HG03565 (cell line): ENCODE data around the gene SERF1B.
"Not testable (repeated sequence)": the region's sequence is repeated elsewhere in the genome, so short reads cannot be mapped to it uniquely, and the experiment has no call there.

Experiments used
- ATAC-seq: cut with Tn5 transposase; IDR thresholded peaks from one replicate; pipeline ENCODE4 v1.9.1; 2021; ENCODE audit warnings: mild to moderate bottlenecking, moderate library complexity; ENCODE audit not compliant: unreplicated experiment

Gene SERF1B

GRCh38 chr5:70025106-70025844 is at the start of gene SERF1B:
Gene SERF1B (plus strand): TSS chr5:70025251. CDS start chr5:70025452, 201 bp downstream.
- peak; percentile 82 for ATAC-seq

GRCh38 chr5:69991713-69992112 is 33.3 kb upstream of the SERF1B start:
- ATAC-seq = not testable (repeated sequence)

- not testable (repeated sequence) for ATAC-seq
These were observed 29.5 kb upstream of the SERF1B start for GRCh38 chr5:69995535-69995934.

GRCh38 chr5:70020660-70021059 is 4.4 kb upstream of the SERF1B start:
- ATAC-seq = not testable (repeated sequence)

- peak; percentile 14 for ATAC-seq
These were observed 744 bp downstream of the SERF1B start for GRCh38 chr5:70025845-70026145.

- ATAC-seq = not testable (repeated sequence)
These were observed 6.2 kb downstream of the SERF1B start for GRCh38 chr5:70031204-70031603.

GRCh38 chr5:70041411-70041810 is 16.4 kb downstream of the SERF1B start:
- ATAC-seq = not testable (repeated sequence)

- ATAC-seq = peak; percentile 20
These were observed 24.7 kb downstream of the SERF1B start for GRCh38 chr5:70049790-70050142.

GRCh38 chr5:70056289-70056942 is 31.4 kb downstream of the SERF1B start:
- ATAC-seq = not testable (repeated sequence)

GRCh38 chr5:70057140-70057539 is 32.1 kb downstream of the SERF1B start:
- ATAC-seq = not testable (repeated sequence)

GRCh38 chr5:70077632-70078031 is 52.6 kb downstream of the SERF1B start:
- ATAC-seq = not testable (repeated sequence)

- not testable (repeated sequence) for ATAC-seq
These were observed 63.9 kb downstream of the SERF1B start for GRCh38 chr5:70088907-70089464.

- ATAC-seq = not testable (repeated sequence)
These were observed 66.7 kb downstream of the SERF1B start for GRCh38 chr5:70091776-70092175.
